Transverse colon (tissue), 3 donors: ENCODE measurements around the gene SLC1A7.

ENCODE experiments used
- POLR2A ChIP-seq: fragments of 450-650 bp; IDR thresholded peaks from one replicate; pipeline ENCODE4 v1.6.1; 2016; ENCODE audit warnings: antibody characterized with exemption, mild to moderate bottlenecking, moderate library complexity
- TF ChIP-seq, protein P1 (sequence below), 5 experiments: fragments of 200-600 bp in 3 of 5; fragments of 450-650 bp in 2 of 5; sonication (generic) in 3 of 5; IDR thresholded peaks; 1 replicate in 2 of 5; 2 replicates in 3 of 5; pipeline ENCODE4 v1.5.1; 2016 to 2017; ENCODE audit warnings: antibody characterized with exemption in 5 of 5, inconsistent platforms in 3 of 5, mild to moderate bottlenecking in 2 of 5, moderate library complexity in 1 of 5

DNA sequence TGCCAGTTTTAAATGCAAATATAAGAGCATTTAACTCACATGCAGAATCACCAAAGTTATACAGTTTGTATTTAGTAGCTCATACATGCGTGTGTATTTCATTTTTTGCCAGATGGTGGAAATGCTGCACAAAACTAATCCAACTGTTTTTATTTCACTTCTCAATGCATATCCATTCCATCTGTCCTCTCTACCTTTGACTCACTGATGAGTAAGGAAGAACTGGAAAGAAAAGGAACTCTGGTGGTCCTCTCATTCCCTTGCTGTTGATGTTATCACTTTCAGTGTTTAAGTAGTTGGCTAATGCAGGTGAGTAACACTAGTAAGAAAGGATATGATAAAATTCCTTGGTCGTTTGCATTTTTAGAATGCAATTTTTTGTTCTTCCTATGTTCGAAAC is 5.7 kb upstream of the SLC1A7 start:
- TF ChIP-seq, protein P1, sequence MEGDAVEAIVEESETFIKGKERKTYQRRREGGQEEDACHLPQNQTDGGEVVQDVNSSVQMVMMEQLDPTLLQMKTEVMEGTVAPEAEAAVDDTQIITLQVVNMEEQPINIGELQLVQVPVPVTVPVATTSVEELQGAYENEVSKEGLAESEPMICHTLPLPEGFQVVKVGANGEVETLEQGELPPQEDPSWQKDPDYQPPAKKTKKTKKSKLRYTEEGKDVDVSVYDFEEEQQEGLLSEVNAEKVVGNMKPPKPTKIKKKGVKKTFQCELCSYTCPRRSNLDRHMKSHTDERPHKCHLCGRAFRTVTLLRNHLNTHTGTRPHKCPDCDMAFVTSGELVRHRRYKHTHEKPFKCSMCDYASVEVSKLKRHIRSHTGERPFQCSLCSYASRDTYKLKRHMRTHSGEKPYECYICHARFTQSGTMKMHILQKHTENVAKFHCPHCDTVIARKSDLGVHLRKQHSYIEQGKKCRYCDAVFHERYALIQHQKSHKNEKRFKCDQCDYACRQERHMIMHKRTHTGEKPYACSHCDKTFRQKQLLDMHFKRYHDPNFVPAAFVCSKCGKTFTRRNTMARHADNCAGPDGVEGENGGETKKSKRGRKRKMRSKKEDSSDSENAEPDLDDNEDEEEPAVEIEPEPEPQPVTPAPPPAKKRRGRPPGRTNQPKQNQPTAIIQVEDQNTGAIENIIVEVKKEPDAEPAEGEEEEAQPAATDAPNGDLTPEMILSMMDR (IDR thresholded peaks at IDR 0.05), result no peak
- TF ChIP-seq POLR2A, result no peak
